Caco-2 (cell line): ENCODE measurements around the gene PPP1R8. TPM values are rescaled to one million over a fixed set of nuclear protein-coding genes. Genes with fewer than 3 reads are reported as not detected.

Experiments
- BruUV-seq: library from RNA; stranded (reverse); fragments of 400-500 nt; replicated peaks from 2 replicates; lab custom pipeline; 2021; lab: Mats Ljungman, UMichigan
- CTCF ChIA-PET: fragments of 300-600 bp; sonication (Branson Sonifier 250); formaldehyde crosslinking; loops from one replicate; lab custom pipeline; 2022; ENCODE audit warnings: antibody characterized with exemption; lab: Charles Lee
- POLR2A ChIA-PET: fragments of 300-600 bp; sonication (Branson Sonifier 250); formaldehyde crosslinking; loops from one replicate; lab custom pipeline; 2022; ENCODE audit warnings: antibody characterized with exemption; lab: Charles Lee
- DNase-seq, 2 experiments: peaks; one replicate each; pipeline versions ENCODE4 v3.0.0 to v3.0.0-alpha.2; 2020 to 2022
- H3K27me3 ChIP-seq: replicated peaks from 2 replicates; pipeline ENCODE4 v1.6.0; 2011; ENCODE audit warnings: low read length; ENCODE audit not compliant: control insufficient read depth, insufficient read depth
- H3K36me3 ChIP-seq: 2 replicates; pipeline ENCODE4 v1.5.1; 2011; ENCODE audit warnings: low read length; ENCODE audit not compliant: control insufficient read depth, insufficient read depth
- H3K4me1 ChIP-seq: fragments of 250-450 bp; sonication (Bioruptor Pico); 2 replicates; pipeline ENCODE4 v1.5.1; 2020; ENCODE audit warnings: mild to moderate bottlenecking
- H3K4me3 ChIP-seq: 2 replicates; pipeline ENCODE4 v1.5.1; 2011; ENCODE audit warnings: low read depth, mild to moderate bottlenecking, control low read depth, low read length
- H3K9me3 ChIP-seq: fragments of 250-450 bp; sonication (Bioruptor Pico); 2 replicates; pipeline ENCODE4 v1.5.1; 2020; ENCODE audit warnings: mild to moderate bottlenecking, moderate library complexity
- H3K27ac Mint-ChIP-seq: one replicate; pipeline ENCODE4 v1.8.0; 2022; ENCODE audit warnings: mixed read lengths; ENCODE audit not compliant: unreplicated experiment
- H3K27me3 Mint-ChIP-seq: one replicate; pipeline ENCODE4 v1.8.0; 2022; ENCODE audit warnings: mixed read lengths; ENCODE audit not compliant: insufficient read depth, unreplicated experiment
- H3K36me3 Mint-ChIP-seq: one replicate; pipeline ENCODE4 v1.8.0; 2022; ENCODE audit warnings: mild to moderate bottlenecking, mixed read lengths; ENCODE audit not compliant: insufficient read depth, unreplicated experiment
- H3K4me1 Mint-ChIP-seq: one replicate; pipeline ENCODE4 v1.8.0; 2022; ENCODE audit warnings: low read depth, mixed read lengths; ENCODE audit not compliant: unreplicated experiment
- H3K4me3 Mint-ChIP-seq: one replicate; pipeline ENCODE4 v1.8.0; 2022; ENCODE audit warnings: mild to moderate bottlenecking, moderate library complexity, mixed read lengths; ENCODE audit not compliant: unreplicated experiment
- H3K9me3 Mint-ChIP-seq: one replicate; pipeline ENCODE4 v1.8.0; 2022; ENCODE audit warnings: mixed read lengths; ENCODE audit not compliant: unreplicated experiment
- intact Hi-C: fragments of 100-400 bp; cut with micrococcal nuclease; formaldehyde crosslinking; loops from one replicate; pipeline ENCODE4 v1.10.0; 2022; ENCODE audit not compliant: unreplicated experiment
- total RNA-seq: library from RNA; stranded (reverse); gene quantifications from 2 replicates; pipeline ENCODE4 v1.2.3, GENCODE V29; 2022
- TF ChIP-seq, protein P1 (sequence below), 2 experiments: fragments of 200-600 bp in 1 of 2; IDR thresholded peaks; 1 replicate in 1 of 2; 2 replicates in 1 of 2; pipeline versions ENCODE4 v1.5.1 to v1.8.0; 2011 to 2022; ENCODE audit warnings: antibody characterized with exemption in 1 of 2, control low read depth in 1 of 2, inconsistent platforms in 1 of 2, low read depth in 1 of 2, low read length in 1 of 2, mild to moderate bottlenecking in 1 of 2, moderate library complexity in 1 of 2; ENCODE audit not compliant: insufficient read depth in 1 of 2, severe bottlenecking in 1 of 2, unreplicated experiment in 1 of 2

PPP1R8 gene
- total RNA-seq, 1 experiment from 2014 or later = 37.2 TPM

DNA sequence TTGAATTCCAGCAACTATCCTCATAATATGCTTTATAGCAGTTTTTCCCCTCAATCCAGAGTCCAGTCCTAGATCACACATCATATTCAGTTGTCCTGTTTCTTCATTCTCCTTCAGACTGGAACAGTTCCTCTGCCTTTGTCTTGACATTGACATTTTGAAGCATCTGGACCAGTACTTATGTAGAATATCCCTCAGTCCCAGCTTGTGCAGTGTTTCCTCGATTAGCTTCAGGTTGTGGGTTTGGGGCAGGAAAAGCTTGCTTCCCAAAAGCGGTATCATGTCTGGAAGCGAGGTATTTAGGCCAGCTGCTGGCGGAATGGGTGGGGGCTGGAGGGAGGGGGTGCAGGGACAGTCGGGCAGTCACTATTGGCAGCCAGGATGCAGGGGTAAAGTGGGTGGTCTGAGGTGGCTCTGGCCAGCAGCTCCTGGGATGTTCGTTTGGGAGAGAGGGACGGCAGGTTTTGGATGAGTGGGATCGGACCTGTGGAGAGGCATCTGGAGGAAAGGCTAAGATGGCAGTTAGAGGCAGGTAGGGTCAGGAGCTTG lies 48.3 kb downstream of the PPP1R8 start:
- no TSS peak for BruUV-seq
- H3K36me3 ChIP-seq = no peaks in the 10 kb centered on the region
- H3K36me3 Mint-ChIP-seq = peaks cover 10% of the 10 kb centered on the region
- H3K4me1 Mint-ChIP-seq = no peaks in the 10 kb centered on the region
- H3K9me3 Mint-ChIP-seq = no peaks in the 10 kb centered on the region
- no peak overlapping the region for H3K4me3 Mint-ChIP-seq
- ChIA-PET POLR2A (no interaction called here), CTCF (interaction anchor here (0.6 kb wide), 1 partner anchor 12 kb away, joined by 4 read pairs; no protein-coding TSS in a partner anchor)
- H3K9me3 ChIP-seq = no peaks in the 10 kb centered on the region
- no peaks in the 10 kb centered on the region for H3K4me1 ChIP-seq
- intact Hi-C loops = no loop called here
- no peak overlapping the region for H3K4me3 ChIP-seq
- H3K27me3 ChIP-seq = no peaks in the 10 kb centered on the region
- TF ChIP-seq, protein P1, sequence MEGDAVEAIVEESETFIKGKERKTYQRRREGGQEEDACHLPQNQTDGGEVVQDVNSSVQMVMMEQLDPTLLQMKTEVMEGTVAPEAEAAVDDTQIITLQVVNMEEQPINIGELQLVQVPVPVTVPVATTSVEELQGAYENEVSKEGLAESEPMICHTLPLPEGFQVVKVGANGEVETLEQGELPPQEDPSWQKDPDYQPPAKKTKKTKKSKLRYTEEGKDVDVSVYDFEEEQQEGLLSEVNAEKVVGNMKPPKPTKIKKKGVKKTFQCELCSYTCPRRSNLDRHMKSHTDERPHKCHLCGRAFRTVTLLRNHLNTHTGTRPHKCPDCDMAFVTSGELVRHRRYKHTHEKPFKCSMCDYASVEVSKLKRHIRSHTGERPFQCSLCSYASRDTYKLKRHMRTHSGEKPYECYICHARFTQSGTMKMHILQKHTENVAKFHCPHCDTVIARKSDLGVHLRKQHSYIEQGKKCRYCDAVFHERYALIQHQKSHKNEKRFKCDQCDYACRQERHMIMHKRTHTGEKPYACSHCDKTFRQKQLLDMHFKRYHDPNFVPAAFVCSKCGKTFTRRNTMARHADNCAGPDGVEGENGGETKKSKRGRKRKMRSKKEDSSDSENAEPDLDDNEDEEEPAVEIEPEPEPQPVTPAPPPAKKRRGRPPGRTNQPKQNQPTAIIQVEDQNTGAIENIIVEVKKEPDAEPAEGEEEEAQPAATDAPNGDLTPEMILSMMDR (IDR thresholded peaks at IDR 0.05; ENCODE audit: insufficient read depth in 1 of 2, low read depth in 1 of 2, low read length in 1 of 2, severe bottlenecking in 1 of 2, unreplicated experiment in 1 of 2) = no peak
- no peak overlapping the region for H3K27ac Mint-ChIP-seq
- no peaks in the 10 kb centered on the region for H3K27me3 Mint-ChIP-seq
- DNase-seq = no peak

DNA sequence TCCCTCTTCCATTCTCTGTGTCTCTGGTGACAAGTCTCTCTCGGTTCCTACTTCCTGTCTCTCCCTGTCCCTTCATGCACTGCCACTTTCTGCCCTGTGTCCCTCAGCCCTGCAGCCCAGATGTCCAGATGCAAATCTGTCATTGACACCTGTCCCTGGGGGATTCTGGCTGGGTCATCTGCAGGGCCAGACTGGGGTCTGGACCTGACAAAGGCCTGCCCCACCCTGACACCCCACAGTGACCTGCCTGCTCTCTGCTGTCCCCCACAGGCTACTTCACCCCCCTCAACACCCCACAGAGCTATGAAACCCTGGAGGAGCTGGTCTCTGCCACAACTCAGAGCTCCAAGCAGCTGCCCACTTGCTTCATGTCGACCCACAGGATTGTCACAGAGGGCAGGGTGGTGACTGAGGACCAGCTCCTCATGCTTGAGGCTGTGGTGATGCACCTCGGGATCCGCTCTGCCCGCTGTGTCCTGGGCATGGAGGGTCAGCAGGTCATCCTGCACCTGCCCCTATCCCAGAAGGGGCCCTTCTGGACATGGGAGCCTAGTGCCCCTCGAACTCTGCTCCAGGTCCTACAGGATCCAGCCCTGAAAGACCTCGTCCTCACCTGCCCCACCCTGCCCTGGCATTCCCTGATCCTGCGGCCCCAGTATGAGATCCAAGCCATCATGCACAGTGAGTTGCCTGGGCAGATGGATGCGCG lies 48.9 kb downstream of the PPP1R8 start:
- POLR2A ChIA-PET = no interaction called here
- Histone ChIP-seq H3K9me3 (no peaks in the 10 kb centered on the region), H3K4me3 (no peak overlapping the region), H3K4me1 (no peaks in the 10 kb centered on the region), H3K36me3 (no peaks in the 10 kb centered on the region), H3K27me3 (no peaks in the 10 kb centered on the region)
- no TSS peak for BruUV-seq
- no peaks in the 10 kb centered on the region for H3K4me1 Mint-ChIP-seq
- CTCF ChIA-PET = no interaction called here
- no peak overlapping the region for H3K27ac Mint-ChIP-seq
- H3K36me3 Mint-ChIP-seq = peaks cover 11% of the 10 kb centered on the region
- H3K4me3 Mint-ChIP-seq = no peak overlapping the region
- no peaks in the 10 kb centered on the region for H3K27me3 Mint-ChIP-seq
- TF ChIP-seq, protein P1 (IDR thresholded peaks at IDR 0.05; ENCODE audit: insufficient read depth in 1 of 2, low read depth in 1 of 2, low read length in 1 of 2, severe bottlenecking in 1 of 2, unreplicated experiment in 1 of 2) = no peak
- intact Hi-C loops = no loop called here
- DNase-seq = no peak
- no peaks in the 10 kb centered on the region for H3K9me3 Mint-ChIP-seq

DNA sequence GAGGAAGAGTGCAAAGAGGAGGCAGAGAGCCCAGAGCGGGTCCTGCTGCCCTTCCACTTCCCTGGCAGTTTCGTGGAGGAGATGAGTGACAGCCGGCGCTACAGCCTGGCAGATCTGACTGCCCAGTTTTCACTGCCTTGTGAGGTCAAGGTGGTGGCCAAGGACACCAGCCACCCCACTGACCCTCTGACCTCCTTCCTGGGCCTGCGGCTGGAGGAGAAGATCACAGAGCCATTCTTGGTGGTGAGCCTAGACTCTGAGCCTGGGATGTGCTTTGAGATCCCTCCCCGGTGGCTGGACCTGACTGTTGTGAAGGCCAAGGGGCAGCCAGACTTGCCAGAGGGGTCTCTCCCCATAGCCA lies 51.9 kb downstream of the PPP1R8 start:
- H3K4me1 ChIP-seq = no peaks in the 10 kb centered on the region
- H3K4me3 ChIP-seq = no peak overlapping the region
- ChIA-PET CTCF (no interaction called here), POLR2A (no interaction called here)
- intact Hi-C loops = no loop called here
- Mint-ChIP-seq H3K4me1 (no peaks in the 10 kb centered on the region), H3K9me3 (no peaks in the 10 kb centered on the region), H3K27ac (no peak overlapping the region), H3K27me3 (no peaks in the 10 kb centered on the region), H3K36me3 (peaks cover 13% of the 10 kb centered on the region), H3K4me3 (no peak overlapping the region)
- no TSS peak for BruUV-seq
- TF ChIP-seq, protein P1 (IDR thresholded peaks at IDR 0.05; ENCODE audit: insufficient read depth in 1 of 2, low read depth in 1 of 2, low read length in 1 of 2, severe bottlenecking in 1 of 2, unreplicated experiment in 1 of 2) = no peak
- no peaks in the 10 kb centered on the region for H3K9me3 ChIP-seq
- H3K36me3 ChIP-seq = no peaks in the 10 kb centered on the region
- no peak for DNase-seq
- no peaks in the 10 kb centered on the region for H3K27me3 ChIP-seq
